K562 (cell line): ENCODE data around the gene FITM2. TPM values are rescaled to one million over a fixed set of nuclear protein-coding genes. Genes with fewer than 3 reads are reported as not detected.

Experiments
- ATAC-seq: fragments of 200-7000 bp; cut with Tn5 transposase; 3 replicates; pipeline ENCODE4 v1.9.1; 2020; ENCODE audit warnings: moderate library complexity
- BruUV-seq: library from RNA; stranded (reverse); fragments of 400-500 nt; replicated peaks from 2 replicates; lab custom pipeline; 2021; lab: Mats Ljungman, UMichigan
- CTCF ChIA-PET: fragments of 300-600 bp; formaldehyde crosslinking; extraction: SDS; loops from one replicate; lab custom pipeline; 2021; ENCODE audit warnings: low intra/inter-chr PET ratio; lab: Yijun Ruan, JAX
- POLR2A ChIA-PET: fragments of 300-600, 350-650 bp; sonication (Branson Sonifier 250); formaldehyde crosslinking; extraction: SDS; loops from one replicate; lab custom pipeline; 2021; ENCODE audit warnings: antibody characterized with exemption, inconsistent platforms; lab: Yijun Ruan, JAX
- DNase-seq, 4 experiments: peaks; one replicate each; pipeline versions ENCODE4 v3.0.0 to v3.0.0-alpha.2; 2011 to 2018; ENCODE audit warnings: low spot score in 3 of 4, mixed read lengths in 3 of 4; ENCODE audit errors: extremely low read depth in 1 of 4
- FAIRE-seq: peaks from 2 replicates; lab custom pipeline; 2011; peaks lifted over from hg19 to GRCh38; lab: Jason Lieb, UNC
- H2AFZ ChIP-seq: 2 replicates; pipeline ENCODE4 v1.6.0; 2011; ENCODE audit warnings: low read depth, low read length, control low read depth, inconsistent platforms
- H3K27ac ChIP-seq: fragments of 200-600 bp; 3 replicates; pipeline ENCODE4 v1.8.0; 2011; ENCODE audit warnings: low read depth, mild to moderate bottlenecking, control low read depth, inconsistent platforms, low read length, moderate library complexity, mixed read lengths; ENCODE audit errors: extremely low read depth
- H3K27me3 ChIP-seq, 2 experiments: fragments of 300-600 bp in 1 of 2; 2 replicates in 1 of 2; 3 replicates in 1 of 2; pipeline versions ENCODE4 v1.6.0 to v1.8.0; 2011; ENCODE audit warnings: inconsistent platforms in 2 of 2, low read length in 2 of 2, mild to moderate bottlenecking in 1 of 2, mixed read lengths in 1 of 2, moderate library complexity in 1 of 2; ENCODE audit not compliant: control insufficient read depth in 2 of 2, insufficient read depth in 2 of 2
- H3K36me3 ChIP-seq: fragments of 300-600 bp; 3 replicates; pipeline ENCODE4 v1.8.0; 2011; ENCODE audit warnings: mild to moderate bottlenecking, low read length, inconsistent platforms; ENCODE audit not compliant: control insufficient read depth, insufficient read depth
- H3K4me1 ChIP-seq, 2 experiments: fragments of 200-600 bp in 1 of 2; replicated peaks in 1 of 2; 2 replicates in 1 of 2; 3 replicates in 1 of 2; pipeline versions ENCODE4 v1.5.1 to v1.8.0; 2011; ENCODE audit warnings: inconsistent platforms in 2 of 2, low read length in 2 of 2, mild to moderate bottlenecking in 1 of 2, mixed read lengths in 1 of 2, moderate library complexity in 1 of 2; ENCODE audit not compliant: control insufficient read depth in 2 of 2, insufficient read depth in 2 of 2
- H3K4me2 ChIP-seq: 2 replicates; pipeline ENCODE4 v1.6.1; 2011; ENCODE audit warnings: low read length, control low read depth, inconsistent platforms, mixed read lengths; ENCODE audit not compliant: insufficient read depth
- H3K4me3 ChIP-seq: fragments of 200-600 bp; sonication (generic), shearing (Covaris generic); 2 replicates; pipeline ENCODE4 v1.5.1; 2016; ENCODE audit warnings: control low read depth, inconsistent platforms
- H3K79me2 ChIP-seq: fragments of 200-600 bp; 3 replicates; pipeline ENCODE4 v1.8.0; 2011; ENCODE audit warnings: low read length, inconsistent platforms; ENCODE audit not compliant: control insufficient read depth, insufficient read depth
- H3K9ac ChIP-seq, 2 experiments: 2 replicates each; pipeline versions ENCODE4 v1.6.0 to v1.6.1; 2011; ENCODE audit warnings: low read depth in 2 of 2, low read length in 2 of 2, control low read depth in 1 of 2, inconsistent platforms in 1 of 2, mild to moderate bottlenecking in 1 of 2, mixed read lengths in 1 of 2; ENCODE audit not compliant: insufficient read depth in 1 of 2
- H3K9me1 ChIP-seq: one replicate; pipeline ENCODE4 v1.6.0; 2011; ENCODE audit warnings: inconsistent platforms, mild to moderate bottlenecking, low read length, moderate library complexity; ENCODE audit not compliant: control insufficient read depth, insufficient read depth
- H3K9me3 ChIP-seq: replicated peaks from 2 replicates; pipeline ENCODE4 v1.5.1; 2011; ENCODE audit warnings: low read depth, low read length, inconsistent platforms; ENCODE audit not compliant: control insufficient read depth, insufficient read depth
- H4K20me1 ChIP-seq: replicated peaks from 2 replicates; pipeline ENCODE4 v1.6.1; 2011; ENCODE audit warnings: low read length, inconsistent platforms, mixed read lengths; ENCODE audit not compliant: control insufficient read depth, insufficient read depth
- ARHGAP35 ChIP-seq: fragments of 450-650 bp; IDR thresholded peaks from 2 replicates; pipeline ENCODE4 v1.6.1; 2018; ENCODE audit not compliant: partially characterized antibody
- CREB1 ChIP-seq, 2 experiments: sonication (generic) in 1 of 2; formaldehyde crosslinking in 1 of 2; IDR thresholded peaks; 2 replicates each; pipeline versions ENCODE4 v1.6.1 to v1.8.0; 2012 to 2022; ENCODE audit warnings: inconsistent platforms in 1 of 2, mild to moderate bottlenecking in 1 of 2, missing genetic modification reagents in 1 of 2, moderate library complexity in 1 of 2
- HNRNPK ChIP-seq: fragments of 200-400 bp; formaldehyde crosslinking; IDR thresholded peaks from one replicate; pipeline ENCODE4 v1.6.1; 2018; ENCODE audit warnings: mild to moderate bottlenecking, low read depth, low read length; ENCODE audit not compliant: poor library complexity, severe bottlenecking
- JUN ChIP-seq, 2 experiments: sonication (generic) in 1 of 2; formaldehyde crosslinking in 1 of 2; IDR thresholded peaks; 2 replicates each; pipeline versions ENCODE4 v1.6.1 to v1.8.0; 2012 to 2022; ENCODE audit warnings: borderline replicate concordance in 2 of 2, mild to moderate bottlenecking in 2 of 2, improper control_type of control experiment in 1 of 2, low read depth in 1 of 2, low read length in 1 of 2, missing genetic modification reagents in 1 of 2
- KDM2B ChIP-seq: fragments of 250-450 bp; sonication (Bioruptor Pico); IDR thresholded peaks from 2 replicates; pipeline ENCODE4 v1.8.0; 2021; ENCODE audit warnings: mild to moderate bottlenecking, moderate library complexity
- MXI1 ChIP-seq: IDR thresholded peaks from 2 replicates; pipeline ENCODE4 v1.6.1; 2011; ENCODE audit warnings: low read depth, mild to moderate bottlenecking, improper control_type of control experiment, low read length
- NCOA2 ChIP-seq, 2 experiments: fragments of 450-650 bp; IDR thresholded peaks; 2 replicates each; pipeline ENCODE4 v1.6.1; 2018; ENCODE audit warnings: mild to moderate bottlenecking in 2 of 2, moderate library complexity in 1 of 2; ENCODE audit not compliant: partially characterized antibody in 2 of 2
- NEUROD1 ChIP-seq: fragments of 150-350 bp; IDR thresholded peaks from 2 replicates; pipeline ENCODE4 v1.6.1; 2014; ENCODE audit warnings: borderline replicate concordance, low read length, low read depth; ENCODE audit not compliant: partially characterized antibody
- POLR2G ChIP-seq: fragments of 200-400 bp; formaldehyde crosslinking; IDR thresholded peaks from 2 replicates; pipeline ENCODE4 v1.6.1; 2017; ENCODE audit warnings: low read depth, mild to moderate bottlenecking, antibody characterized with exemption, low read length, moderate library complexity
- SIN3B ChIP-seq: fragments of 450-650 bp; IDR thresholded peaks from 2 replicates; pipeline ENCODE4 v1.6.1; 2017; ENCODE audit warnings: low read depth, mild to moderate bottlenecking, moderate library complexity
- SIX5 ChIP-seq, 2 experiments: IDR thresholded peaks; 2 replicates each; pipeline ENCODE4 v1.6.1; 2011; ENCODE audit warnings: low read length in 2 of 2, borderline replicate concordance in 1 of 2, low read depth in 1 of 2, mild to moderate bottlenecking in 1 of 2, moderate library complexity in 1 of 2; ENCODE audit not compliant: insufficient read depth in 1 of 2
- SMAD1 ChIP-seq: fragments of 150-350 bp; IDR thresholded peaks from 2 replicates; pipeline ENCODE4 v1.6.1; 2014; ENCODE audit warnings: low read length, low read depth; ENCODE audit not compliant: partially characterized antibody
- SMAD3 ChIP-seq: fragments of 450-650 bp; formaldehyde crosslinking; conservative IDR thresholded peaks from 2 replicates; pipeline ENCODE4 v1.4.0; 2020; ENCODE audit warnings: mild to moderate bottlenecking
- SPI1 ChIP-seq: IDR thresholded peaks from 2 replicates; pipeline ENCODE4 v1.6.1; 2011; ENCODE audit warnings: low read depth, low read length, control low read depth, borderline replicate concordance
- YY1 ChIP-seq, 3 experiments: IDR thresholded peaks; 2 replicates each; pipeline ENCODE4 v1.6.1; 2011; ENCODE audit warnings: low read length in 2 of 3, mild to moderate bottlenecking in 2 of 3, moderate library complexity in 2 of 3, borderline replicate concordance in 1 of 3, control low read depth in 1 of 3, low read depth in 1 of 3; ENCODE audit not compliant: insufficient read depth in 3 of 3, insufficient replicate concordance in 2 of 3, control insufficient read depth in 1 of 3, insufficient read length in 1 of 3; ENCODE audit errors: extremely low read depth in 1 of 3
- ZNF121 ChIP-seq: sonication (generic); formaldehyde crosslinking; conservative IDR thresholded peaks from 2 replicates; pipeline ENCODE4 v1.8.0; 2022; ENCODE audit warnings: missing genetic modification reagents
- ZNF316 ChIP-seq: fragments of 450-650 bp; IDR thresholded peaks from 2 replicates; pipeline ENCODE4 v1.6.1; 2016
- ZNF561 ChIP-seq: fragments of 450-650 bp; formaldehyde crosslinking; conservative IDR thresholded peaks from 2 replicates; pipeline ENCODE4 v1.4.0; 2020; ENCODE audit warnings: mild to moderate bottlenecking, moderate library complexity
- WGBS: fragments of 100-300 bp; shearing (Covaris generic); methylation state at CpG from one replicate; pipeline ENCODE4 v1.1.6; 2016; ENCODE audit warnings: low coverage, mixed read lengths; ENCODE audit not compliant: insufficient coverage; ENCODE audit errors: missing lambda C conversion rate; 5-methylcytosine and 5-hydroxymethylcytosine counted together
- in situ Hi-C: fragments of 300-500 bp; cut with MboI; formaldehyde crosslinking; loops from 4 replicates; pipeline ENCODE4 v1.15.0; 2018; ENCODE audit warnings: inconsistent platforms, mixed read lengths
- intact Hi-C: fragments of 100-400 bp; cut with micrococcal nuclease; formaldehyde crosslinking; loops from 2 replicates; pipeline ENCODE4 v1.14.2; 2022
- polyA plus RNA-seq, 8 experiments: library from polyadenylated mRNA; depleted of rRNA in 4 of 8; stranded (reverse) in 5 of 8; unstranded in 3 of 8; fragments of >200 nt; fragmentation: Nextera tagmentation in 2 of 8; fragmentation: Illumina TruSeq in 1 of 8; extraction: Ambion mirVana in 2 of 8; extraction: Trizol in 1 of 8; gene quantifications; 2 replicates each; pipeline versions ENCODE4 v1.2.1 to v1.2.3, GENCODE V29; 2011 to 2014; ENCODE audit warnings: inconsistent platforms in 1 of 8, missing spikeins in 1 of 8
- total RNA-seq, 7 experiments: library from RNA; depleted of rRNA in 6 of 7; stranded (reverse); fragments of >200 nt in 6 of 7; fragmentation: Illumina TruSeq in 2 of 7; extraction: Trizol in 2 of 7; gene quantifications; 2 replicates each; pipeline versions ENCODE4 v1.2.1 to v1.2.3, GENCODE V29; 2011 to 2021; ENCODE audit warnings: low replicate concordance in 1 of 7
- TF ChIP-seq, protein P1 (sequence below), 2 experiments: fragments of 450-650 bp; conservative IDR thresholded peaks; 2 replicates each; pipeline ENCODE4 v1.6.1; 2017; ENCODE audit warnings: mild to moderate bottlenecking in 2 of 2, moderate library complexity in 2 of 2

Gene FITM2
- total and polyA plus RNA-seq, 9 of the 15 experiments (the other 6 are each of a cell fraction or from before 2014, with no cell fraction given), result 0.64 to 2.8 (median 1.8) TPM

DNA sequence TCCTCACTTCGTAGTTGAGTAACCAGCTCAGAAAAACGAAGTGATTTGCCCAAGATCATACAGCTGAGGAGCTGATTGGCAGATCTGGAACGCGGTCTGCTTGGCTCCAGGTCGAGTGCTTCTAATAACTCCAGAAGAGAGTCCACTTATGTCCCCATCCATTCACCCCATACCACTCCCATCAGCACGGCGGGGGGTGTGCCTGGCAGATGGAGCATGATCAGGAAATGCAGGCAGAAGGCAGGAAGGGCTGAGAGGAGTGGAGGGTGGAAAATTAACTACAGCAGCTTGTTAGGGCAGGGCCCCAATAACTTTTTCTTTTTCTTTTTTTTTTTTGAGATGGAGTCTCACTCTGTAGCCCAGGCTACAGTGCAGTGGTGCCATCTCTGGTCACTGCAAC lies 15.0 kb downstream of the FITM2 start (continued):
- no peak for TF ChIP-seq KDM2B (CRISPR knock-in tag)
- TF ChIP-seq ZNF561, result no peak
- TF ChIP-seq, all 486 proteins: peak for 0

DNA sequence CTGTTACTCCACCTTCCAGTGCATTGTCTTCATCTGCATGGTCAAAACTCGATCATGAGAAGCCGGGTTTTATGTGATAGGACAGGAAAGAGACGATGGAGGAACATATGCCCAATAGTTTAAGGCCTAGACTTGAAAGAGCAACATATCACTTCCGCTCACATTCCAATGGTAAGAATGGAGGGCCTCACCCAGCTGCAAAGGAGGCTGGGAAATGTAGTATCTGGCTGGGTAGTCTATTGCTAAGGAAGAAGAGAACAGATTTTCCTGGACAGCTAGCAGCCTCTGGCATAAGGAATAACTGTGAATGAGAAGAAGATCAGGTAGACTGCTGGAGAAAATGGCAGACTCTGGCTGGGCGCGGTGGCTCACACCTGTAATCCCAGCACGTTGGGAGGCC lies 19.2 kb downstream of the FITM2 start:
- CTCF ChIA-PET, result interaction anchor here (0.7 kb wide), 1 partner anchor 386 kb away, joined by 3 read pairs; no protein-coding TSS in a partner anchor
- DNase-seq, result no peak
- Histone ChIP-seq H3K4me3 (no peak overlapping the region), H3K4me2 (no peak overlapping the region), H2AFZ (no peak overlapping the region), H3K9me1 (no peaks in the 10 kb centered on the region), H3K36me3 (no peaks in the 10 kb centered on the region), H3K9ac (no peak overlapping the region), H4K20me1 (no peaks in the 10 kb centered on the region), H3K79me2 (no peaks in the 10 kb centered on the region), H3K9me3 (no peaks in the 10 kb centered on the region), H3K4me1 (no peaks in the 10 kb centered on the region), H3K27ac (no peak overlapping the region), H3K27me3 (peaks cover 2 to 24% of the 10 kb centered on the region in 2 experiments; a peak in 3 of 5 replicates)
- peak; percentile 72 for ATAC-seq
- intact Hi-C loops (no loop called here), in situ Hi-C loops (no loop called here)
- POLR2A ChIA-PET, result interaction anchor here (1.2 kb wide), 1 partner anchor 73 kb away, joined by 3 read pairs; no protein-coding TSS in a partner anchor
- FAIRE-seq, result peak; percentile 48
- BruUV-seq, result no TSS peak
- WGBS, result 30% methylated on average over 7 of the region's 7 CpGs
- TF ChIP-seq YY1 (IDR thresholded peaks at IDR 0.05; ENCODE audit: borderline replicate concordance in 1 of 3, control insufficient read depth in 1 of 3, extremely low read depth in 1 of 3, insufficient read depth in 3 of 3, insufficient read length in 1 of 3, insufficient replicate concordance in 2 of 3, low read depth in 1 of 3, low read length in 2 of 3) (peak in 1 of 3 experiments; percentile 71), HNRNPK (no peak), CREB1 (IDR thresholded peaks at IDR 0.05) (no peak), CREB1 (CRISPR knock-in tag; IDR thresholded peaks at IDR 0.05) (no peak), ZNF316 (no peak), SIN3B (no peak), NEUROD1 (no peak), ZNF121 (CRISPR knock-in tag) (no peak), ARHGAP35 (no peak), JUN (IDR thresholded peaks at IDR 0.05; ENCODE audit: borderline replicate concordance, low read depth, low read length) (no peak), JUN (CRISPR knock-in tag; IDR thresholded peaks at IDR 0.05; ENCODE audit: borderline replicate concordance) (no peak), SPI1 (peak; percentile 24; the same call in 1 of the 2 replicates), POLR2G (no peak), SMAD3 (CRISPR knock-in tag) (no peak), NCOA2 (IDR thresholded peaks at IDR 0.05; ENCODE audit: partially characterized antibody in 2 of 2) (no peak), SIX5 (IDR thresholded peaks at IDR 0.05; ENCODE audit: borderline replicate concordance in 1 of 2, insufficient read depth in 1 of 2, low read depth in 1 of 2, low read length in 2 of 2) (peak; percentile 22 to 32; a peak in 1 of 4 replicates), MXI1 (no peak), SMAD1 (no peak)
- TF ChIP-seq, protein P1, sequence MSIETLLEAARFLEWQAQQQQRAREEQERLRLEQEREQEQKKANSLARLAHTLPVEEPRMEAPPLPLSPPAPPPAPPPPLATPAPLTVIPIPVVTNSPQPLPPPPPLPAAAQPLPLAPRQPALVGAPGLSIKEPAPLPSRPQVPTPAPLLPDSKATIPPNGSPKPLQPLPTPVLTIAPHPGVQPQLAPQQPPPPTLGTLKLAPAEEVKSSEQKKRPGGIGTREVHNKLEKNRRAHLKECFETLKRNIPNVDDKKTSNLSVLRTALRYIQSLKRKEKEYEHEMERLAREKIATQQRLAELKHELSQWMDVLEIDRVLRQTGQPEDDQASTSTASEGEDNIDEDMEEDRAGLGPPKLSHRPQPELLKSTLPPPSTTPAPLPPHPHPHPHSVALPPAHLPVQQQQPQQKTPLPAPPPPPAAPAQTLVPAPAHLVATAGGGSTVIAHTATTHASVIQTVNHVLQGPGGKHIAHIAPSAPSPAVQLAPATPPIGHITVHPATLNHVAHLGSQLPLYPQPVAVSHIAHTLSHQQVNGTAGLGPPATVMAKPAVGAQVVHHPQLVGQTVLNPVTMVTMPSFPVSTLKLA (conservative IDR thresholded peaks at IDR 0.05), result no peak
